Measurements from ENCODE around the gene NUP210L. TPM values are rescaled to one million over a fixed set of nuclear protein-coding genes. Genes with fewer than 3 reads are reported as not detected.
"Not testable (repeated sequence)": the region's sequence is repeated elsewhere in the genome, so short reads cannot be mapped to it uniquely, and the experiment has no call there.

Gene NUP210L
- total RNA-seq, 5 donors from 2014 or later (not counting 1 experiment from before 2014, with no cell fraction given) = 0.10 to 0.35 (median 0.18) TPM

DNA sequence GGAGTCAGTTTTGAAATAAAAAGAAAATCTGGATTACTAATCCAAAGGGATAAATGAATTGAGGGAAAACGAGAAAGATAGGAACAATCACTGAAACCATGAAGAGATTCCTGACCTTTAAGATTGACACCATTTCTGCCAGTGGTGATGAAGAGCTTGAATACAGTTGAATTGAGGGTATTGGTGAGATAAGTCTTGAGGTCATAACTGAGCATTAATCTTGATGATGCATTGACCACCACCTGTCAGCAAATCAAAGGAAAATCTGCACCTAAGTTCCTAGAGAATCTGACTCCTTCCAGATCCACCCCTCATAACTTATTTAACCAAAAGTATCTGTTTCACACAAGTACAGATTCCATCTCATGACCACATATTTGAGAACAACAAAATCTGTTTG lies 142.7 kb downstream of the NUP210L start:
- no peak for ATAC-seq (replicated peaks in 1 of 4)
- H3K27ac Mint-ChIP-seq = no peak overlapping the region

DNA sequence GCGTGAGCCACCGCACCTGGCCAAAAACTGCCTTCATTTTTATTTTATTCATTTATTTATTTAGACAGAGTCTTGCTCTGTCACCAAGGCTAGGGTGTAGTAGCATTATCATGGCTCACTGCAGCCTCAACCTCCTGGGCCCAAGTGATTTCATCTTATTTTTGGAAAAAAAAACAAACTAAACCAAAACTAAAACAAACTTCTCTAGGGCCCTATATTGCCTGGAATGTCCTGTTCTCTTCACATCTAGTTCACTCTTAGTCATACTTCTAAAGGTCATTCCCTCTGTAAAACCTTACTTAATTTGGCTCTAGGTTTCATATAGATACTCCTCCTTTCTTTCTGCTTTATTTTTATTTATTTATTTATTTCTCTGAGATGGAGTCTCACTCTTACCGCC lies 148.7 kb downstream of the NUP210L start:
- ATAC-seq (replicated peaks in 1 of 4) = no peak
- no peaks in the 10 kb centered on the region for H3K27me3 ChIP-seq (replicated peaks in 1 of 2; ENCODE audit: control insufficient read depth in 2 of 2, extremely low read depth in 1 of 2, insufficient read depth in 2 of 2, low read length in 1 of 2)
- no peaks in the 10 kb centered on the region for H3K36me3 ChIP-seq (ENCODE audit: control insufficient read depth in 2 of 2, extremely low read depth in 1 of 2, insufficient read depth in 1 of 2, low read length in 1 of 2)
- no peak overlapping the region for H3K27ac ChIP-seq (ENCODE audit: low read length)
- H3K9me3 ChIP-seq = no peaks in the 10 kb centered on the region
- no peak overlapping the region for H3K4me3 ChIP-seq (ENCODE audit: control insufficient read depth in 1 of 2, extremely low read depth in 1 of 2, low read length in 1 of 2)
- no peaks in the 10 kb centered on the region for H3K4me1 Mint-ChIP-seq
- H3K36me3 Mint-ChIP-seq = no peaks in the 10 kb centered on the region
- H3K27me3 Mint-ChIP-seq = no peaks in the 10 kb centered on the region
- no peak overlapping the region for H3K27ac Mint-ChIP-seq
- ChIA-PET CTCF (no interaction called here), POLR2A (no interaction called here)
- H3K9me3 Mint-ChIP-seq = no peaks in the 10 kb centered on the region
- H3K4me1 ChIP-seq (ENCODE audit: control insufficient read depth in 1 of 2, extremely low read depth in 1 of 2, insufficient read depth in 2 of 2, low read length in 2 of 2) = no peaks in the 10 kb centered on the region
- no peak overlapping the region for H3K4me3 Mint-ChIP-seq
- no peak for DNase-seq
- no CpG with 5 or more reads among the region's 3 CpGs for WGBS (ENCODE audit: insufficient coverage)

More for the DNA sequence above, 142.7 kb downstream of the NUP210L start:
- ChIA-PET POLR2A (interaction anchor here in 1 of 2 donors (0.6 kb wide), 1 partner anchor 20 kb away, joined by 3 read pairs; no protein-coding TSS in a partner anchor), CTCF (interaction anchor here in 1 of 2 donors (0.6 kb wide), 1 partner anchor 26 kb away, joined by 3 read pairs; no protein-coding TSS in a partner anchor)
- Histone ChIP-seq H3K27ac (ENCODE audit: low read length) (no peak overlapping the region), H3K36me3 (ENCODE audit: control insufficient read depth in 2 of 2, extremely low read depth in 1 of 2, insufficient read depth in 1 of 2, low read length in 1 of 2) (no peaks in the 10 kb centered on the region), H3K27me3 (replicated peaks in 1 of 2; ENCODE audit: control insufficient read depth in 2 of 2, extremely low read depth in 1 of 2, insufficient read depth in 2 of 2, low read length in 1 of 2) (peaks cover 0 to 4% of the 10 kb centered on the region in 2 experiments), H3K4me3 (ENCODE audit: control insufficient read depth in 1 of 2, extremely low read depth in 1 of 2, low read length in 1 of 2) (no peak overlapping the region), H3K4me1 (ENCODE audit: control insufficient read depth in 1 of 2, extremely low read depth in 1 of 2, insufficient read depth in 2 of 2, low read length in 2 of 2) (no peaks in the 10 kb centered on the region), H3K9me3 (no peaks in the 10 kb centered on the region)
- Mint-ChIP-seq H3K36me3 (no peaks in the 10 kb centered on the region), H3K4me1 (no peaks in the 10 kb centered on the region), H3K9me3 (no peaks in the 10 kb centered on the region), H3K4me3 (no peak overlapping the region), H3K27me3 (no peaks in the 10 kb centered on the region)
- no CpG with 5 or more reads among the region's 1 CpG for WGBS (ENCODE audit: insufficient coverage)
- no peak for DNase-seq

DNA sequence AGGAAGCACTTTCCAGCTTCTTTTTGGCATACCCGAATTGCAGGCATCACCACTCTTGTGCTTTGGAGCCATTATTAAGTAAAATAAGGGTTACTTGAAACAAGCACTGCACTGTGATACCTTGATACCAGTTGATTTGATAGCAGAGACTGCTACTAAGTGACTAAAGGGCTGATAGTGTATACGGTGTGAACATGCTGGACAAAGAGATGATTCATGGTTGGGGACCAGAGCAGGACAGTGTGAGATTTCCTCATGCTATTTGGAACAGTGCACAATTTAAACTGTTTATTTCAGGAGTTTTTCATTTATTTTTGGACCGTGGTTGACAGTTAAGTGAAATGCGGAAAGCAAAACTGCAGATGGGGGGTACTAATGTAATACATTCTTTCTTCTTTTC lies 154.5 kb downstream of the NUP210L start:
- Histone ChIP-seq H3K4me3 (ENCODE audit: control insufficient read depth in 1 of 2, extremely low read depth in 1 of 2, low read length in 1 of 2) (no peak overlapping the region), H3K9me3 (no peaks in the 10 kb centered on the region), H3K27me3 (replicated peaks in 1 of 2; ENCODE audit: control insufficient read depth in 2 of 2, extremely low read depth in 1 of 2, insufficient read depth in 2 of 2, low read length in 1 of 2) (no peaks in the 10 kb centered on the region), H3K27ac (ENCODE audit: low read length) (no peak overlapping the region), H3K36me3 (ENCODE audit: control insufficient read depth in 2 of 2, extremely low read depth in 1 of 2, insufficient read depth in 1 of 2, low read length in 1 of 2) (peaks cover 0 to 4% of the 10 kb centered on the region in 2 donors), H3K4me1 (ENCODE audit: control insufficient read depth in 1 of 2, extremely low read depth in 1 of 2, insufficient read depth in 2 of 2, low read length in 2 of 2) (no peaks in the 10 kb centered on the region)
- Mint-ChIP-seq H3K27me3 (no peaks in the 10 kb centered on the region), H3K9me3 (no peaks in the 10 kb centered on the region), H3K4me1 (peaks cover 0 to 2% (median under 1%) of the 10 kb centered on the region in 3 donors), H3K36me3 (peaks cover 5% of the 10 kb centered on the region), H3K27ac (no peak overlapping the region), H3K4me3 (no peak overlapping the region)
- DNase-seq (no peak), ATAC-seq (replicated peaks in 1 of 4) (no peak)
- POLR2A ChIA-PET = no interaction called here
- WGBS (ENCODE audit: insufficient coverage) = 100% methylated on average over 2 of the region's 4 CpGs
- CTCF ChIA-PET = no interaction called here

DNA sequence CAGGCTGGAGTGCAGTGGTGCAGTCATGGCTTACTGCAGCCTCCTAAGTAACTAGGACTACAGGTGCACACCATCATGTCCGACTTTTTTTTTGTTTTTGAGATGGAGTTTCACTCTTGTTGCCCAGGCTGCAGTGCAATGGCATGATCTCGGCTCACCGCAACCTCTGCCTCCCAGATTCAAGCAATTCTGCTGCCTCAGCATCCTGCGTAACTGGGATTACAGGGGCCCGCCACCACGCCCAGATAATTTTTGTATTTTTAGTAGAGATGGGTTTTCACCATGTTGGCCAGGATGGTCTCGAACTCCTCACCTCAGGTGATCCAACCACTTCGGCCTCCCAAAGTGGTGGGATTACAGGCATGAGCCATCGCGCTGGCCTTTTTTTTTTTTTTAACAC lies 158.0 kb downstream of the NUP210L start:
- H3K9me3 Mint-ChIP-seq; ATAC-seq (replicated peaks in 1 of 4); H3K27ac Mint-ChIP-seq; H3K9me3 ChIP-seq; CTCF ChIA-PET; DNase-seq; H3K4me3 Mint-ChIP-seq; H3K4me3 ChIP-seq (ENCODE audit: control insufficient read depth in 1 of 2, extremely low read depth in 1 of 2, low read length in 1 of 2); H3K27me3 Mint-ChIP-seq; H3K27me3 ChIP-seq (replicated peaks in 1 of 2; ENCODE audit: control insufficient read depth in 2 of 2, extremely low read depth in 1 of 2, insufficient read depth in 2 of 2, low read length in 1 of 2); H3K27ac ChIP-seq (ENCODE audit: low read length): not testable (repeated sequence)
- peaks cover 18 to 26% (median 18%) of the 10 kb centered on the region in 3 donors for H3K4me1 Mint-ChIP-seq
- WGBS (ENCODE audit: insufficient coverage) = 100% methylated on average over 3 of the region's 10 CpGs
- peaks cover 8 to 24% of the 10 kb centered on the region in 2 experiments for H3K4me1 ChIP-seq (ENCODE audit: control insufficient read depth in 1 of 2, extremely low read depth in 1 of 2, insufficient read depth in 2 of 2, low read length in 2 of 2)
- H3K36me3 Mint-ChIP-seq = peaks cover 21% of the 10 kb centered on the region
- H3K36me3 ChIP-seq (ENCODE audit: control insufficient read depth in 2 of 2, extremely low read depth in 1 of 2, insufficient read depth in 1 of 2, low read length in 1 of 2) = peaks cover 0 to 36% of the 10 kb centered on the region in 2 donors
- POLR2A ChIA-PET = interaction anchor here in 1 of 2 donors (0.6 to 0.7 kb wide), 2 partner anchors 41 to 223 kb away, joined by 4 to 5 read pairs; no protein-coding TSS in a partner anchor

DNA sequence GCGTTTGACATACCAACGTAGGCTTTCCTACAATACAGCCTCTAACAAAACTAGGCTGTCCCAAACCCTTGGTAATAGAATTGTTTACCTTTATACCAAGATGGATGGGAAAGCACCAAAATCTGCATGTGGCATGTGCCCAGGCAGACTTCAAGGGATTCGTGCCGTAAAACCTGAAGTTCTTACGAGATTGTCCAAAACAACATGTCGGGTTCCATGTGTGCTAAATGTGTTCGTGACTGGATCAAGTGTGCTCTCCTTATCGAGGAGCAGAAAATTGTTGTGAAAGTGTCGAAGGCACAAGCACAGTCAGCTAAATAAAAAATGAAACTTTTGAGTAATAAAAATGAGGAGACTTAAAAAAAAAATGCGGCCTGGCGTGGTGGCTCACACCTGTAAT lies 159.2 kb downstream of the NUP210L start:
- no peak overlapping the region for H3K4me3 Mint-ChIP-seq
- ChIA-PET CTCF (interaction anchor here in 1 of 2 donors (0.8 kb wide), 1 partner anchor 203 kb away, joined by 3 read pairs; no protein-coding TSS in a partner anchor), POLR2A (interaction anchor here in 1 of 2 donors (0.7 kb wide), 1 partner anchor 58 kb away, joined by 4 read pairs; no protein-coding TSS in a partner anchor)
- Histone ChIP-seq H3K36me3 (ENCODE audit: control insufficient read depth in 2 of 2, extremely low read depth in 1 of 2, insufficient read depth in 1 of 2, low read length in 1 of 2) (peaks cover 0 to 41% of the 10 kb centered on the region in 2 donors), H3K9me3 (no peaks in the 10 kb centered on the region), H3K4me1 (ENCODE audit: control insufficient read depth in 1 of 2, extremely low read depth in 1 of 2, insufficient read depth in 2 of 2, low read length in 2 of 2) (peaks cover 16 to 28% of the 10 kb centered on the region in 2 experiments), H3K27me3 (replicated peaks in 1 of 2; ENCODE audit: control insufficient read depth in 2 of 2, extremely low read depth in 1 of 2, insufficient read depth in 2 of 2, low read length in 1 of 2) (no peaks in the 10 kb centered on the region), H3K27ac (ENCODE audit: low read length) (no peak overlapping the region), H3K4me3 (ENCODE audit: control insufficient read depth in 1 of 2, extremely low read depth in 1 of 2, low read length in 1 of 2) (no peak overlapping the region)
- H3K4me1 Mint-ChIP-seq = peaks cover 29 to 33% (median 30%) of the 10 kb centered on the region in 3 donors
- no peaks in the 10 kb centered on the region for H3K9me3 Mint-ChIP-seq
- WGBS (ENCODE audit: insufficient coverage) = 100% methylated on average over 9 of the region's 11 CpGs
- H3K36me3 Mint-ChIP-seq = peaks cover 30% of the 10 kb centered on the region
- peaks cover 0 to 1% of the 10 kb centered on the region in 2 donors for H3K27me3 Mint-ChIP-seq
- ATAC-seq (replicated peaks in 1 of 4) (no peak), DNase-seq (no peak)
- H3K27ac Mint-ChIP-seq = peak overlapping the region in 1 of 2 donors; percentile 30

DNA sequence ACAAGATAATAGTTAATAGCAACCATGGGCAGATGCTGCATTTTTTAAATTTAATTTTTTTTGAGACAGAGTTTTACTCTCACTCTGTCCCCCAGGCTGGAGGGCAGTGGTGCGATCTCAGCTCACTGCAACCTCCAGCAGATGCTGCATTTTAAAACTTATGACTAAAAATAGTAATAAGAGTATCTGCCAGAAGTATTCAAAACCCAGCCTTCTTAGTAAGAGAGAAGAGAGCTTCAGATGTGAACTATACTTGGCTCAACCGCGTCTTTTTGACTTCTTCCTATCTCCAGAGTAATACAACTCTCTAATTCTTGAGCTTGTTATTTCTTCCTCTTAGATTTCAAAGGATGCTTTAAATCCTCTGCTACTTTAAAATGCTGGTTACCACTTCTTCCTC lies 159.7 kb downstream of the NUP210L start:
- ChIA-PET POLR2A (interaction anchor here in 1 of 2 donors (0.6 kb wide), 1 partner anchor 349 kb away, joined by 4 read pairs; no protein-coding TSS in a partner anchor), CTCF (interaction anchor here in 1 of 2 donors (0.8 kb wide), 1 partner anchor 202 kb away, joined by 3 read pairs; no protein-coding TSS in a partner anchor)
- H3K27ac Mint-ChIP-seq = peak overlapping the region in 1 of 2 donors; percentile 12
- H3K4me1 Mint-ChIP-seq = peaks cover 33 to 37% (median 35%) of the 10 kb centered on the region in 3 donors
- no peaks in the 10 kb centered on the region for H3K9me3 Mint-ChIP-seq
- H3K27me3 ChIP-seq (replicated peaks in 1 of 2; ENCODE audit: control insufficient read depth in 2 of 2, extremely low read depth in 1 of 2, insufficient read depth in 2 of 2, low read length in 1 of 2) = no peaks in the 10 kb centered on the region
- peaks cover 33% of the 10 kb centered on the region for H3K36me3 Mint-ChIP-seq
- H3K4me3 Mint-ChIP-seq = no peak overlapping the region
- H3K27ac ChIP-seq (ENCODE audit: low read length) = no peak overlapping the region
- DNase-seq (no peak), ATAC-seq (replicated peaks in 1 of 4) (no peak)
- H3K36me3 ChIP-seq (ENCODE audit: control insufficient read depth in 2 of 2, extremely low read depth in 1 of 2, insufficient read depth in 1 of 2, low read length in 1 of 2) = peaks cover 0 to 41% of the 10 kb centered on the region in 2 donors
- H3K4me3 ChIP-seq (ENCODE audit: control insufficient read depth in 1 of 2, extremely low read depth in 1 of 2, low read length in 1 of 2) = no peak overlapping the region
- peaks cover 16 to 30% of the 10 kb centered on the region in 2 experiments for H3K4me1 ChIP-seq (ENCODE audit: control insufficient read depth in 1 of 2, extremely low read depth in 1 of 2, insufficient read depth in 2 of 2, low read length in 2 of 2)
- H3K27me3 Mint-ChIP-seq = peaks cover 0 to 3% of the 10 kb centered on the region in 2 donors
- no peaks in the 10 kb centered on the region for H3K9me3 ChIP-seq
- WGBS (ENCODE audit: insufficient coverage) = no CpG with 5 or more reads among the region's 3 CpGs

Data from T-cell (primary cell).